Muscle of back (tissue), 11 donors: ENCODE measurements around the gene BCL7A. TPM values are rescaled to one million over a fixed set of nuclear protein-coding genes. Genes with fewer than 3 reads are reported as not detected.

Experiments used
- DNase-seq, 3 donors: peaks; one replicate each; pipeline versions ENCODE4 v3.0.0 to v3.0.0-alpha.2; 2013
- polyA plus RNA-seq, 10 donors: library from polyadenylated mRNA; unstranded; fragments of 120-200 nt; gene quantifications; one replicate each; pipeline ENCODE4 v1.2.1, GENCODE V29; 2013; ENCODE audit not compliant: insufficient read length in 10 of 10

BCL7A gene
- polyA plus RNA-seq, 10 donors = 12.5 to 17.5 (median 14.7) TPM

DNA sequence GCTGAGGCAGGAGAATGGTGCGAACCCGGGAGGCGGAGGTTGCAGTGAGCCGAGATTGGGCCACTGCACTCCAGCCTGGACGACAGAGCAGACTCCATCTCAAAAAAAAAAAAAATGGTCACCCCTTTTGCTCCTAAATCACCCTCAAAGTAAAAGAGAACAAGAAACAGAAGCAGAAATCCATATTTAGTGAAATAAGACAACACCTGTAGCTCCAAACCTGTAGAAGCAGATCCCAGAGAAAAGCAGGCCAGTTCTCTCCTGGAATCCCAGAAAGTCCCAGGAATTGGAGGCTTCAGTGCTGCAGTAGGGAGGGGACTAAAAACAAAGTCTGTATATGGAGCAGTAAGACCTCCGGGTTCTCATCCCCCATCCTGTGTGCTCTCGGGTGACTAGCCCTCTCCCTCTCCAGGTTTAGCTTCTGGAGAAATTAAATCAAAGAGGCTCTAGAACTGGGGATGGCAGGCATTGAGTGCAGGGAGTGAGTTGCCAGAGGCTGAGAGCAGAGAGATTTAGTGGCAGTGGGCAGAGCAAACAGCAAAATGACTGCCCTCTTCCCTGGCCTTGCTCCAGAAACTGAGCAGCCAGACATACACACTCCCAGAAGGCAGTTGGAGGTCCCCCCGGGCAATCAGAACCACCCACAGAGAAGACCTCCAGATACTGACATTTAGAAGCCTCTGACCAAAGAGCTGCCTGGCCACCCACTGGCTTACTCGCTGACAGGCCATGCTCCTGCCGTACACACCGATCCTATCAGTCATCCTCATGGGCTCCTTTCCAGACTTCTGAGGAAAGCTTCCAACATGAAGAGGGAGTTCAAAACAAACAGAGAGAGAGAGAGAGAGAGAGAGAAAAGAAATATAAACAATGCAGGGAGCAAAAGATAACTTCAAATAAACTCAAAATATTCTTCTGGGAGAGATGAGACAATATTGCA is 50.6 kb downstream of the BCL7A start:
- peak in 1 of 3 donors; percentile 87 for DNase-seq

DNA sequence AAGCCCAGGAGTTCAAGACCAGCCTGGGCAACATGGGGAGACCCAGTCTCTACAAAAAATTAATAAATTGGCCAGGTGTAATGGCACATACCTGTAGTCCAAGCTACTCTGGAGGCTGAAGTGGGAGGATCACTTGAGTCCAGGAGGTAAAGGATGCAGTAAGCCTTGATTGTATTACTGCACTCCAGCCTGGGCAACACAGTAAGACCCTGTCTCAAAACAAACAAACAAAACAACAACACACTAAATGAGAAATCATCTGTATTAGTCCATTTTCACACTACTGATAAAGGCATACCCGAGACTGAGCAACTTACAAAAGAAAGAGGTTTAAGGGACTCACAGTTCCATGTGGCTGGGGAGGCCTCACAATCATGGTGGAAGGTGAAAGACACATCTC is 52.1 kb downstream of the BCL7A start:
- DNase-seq = no peak

DNA sequence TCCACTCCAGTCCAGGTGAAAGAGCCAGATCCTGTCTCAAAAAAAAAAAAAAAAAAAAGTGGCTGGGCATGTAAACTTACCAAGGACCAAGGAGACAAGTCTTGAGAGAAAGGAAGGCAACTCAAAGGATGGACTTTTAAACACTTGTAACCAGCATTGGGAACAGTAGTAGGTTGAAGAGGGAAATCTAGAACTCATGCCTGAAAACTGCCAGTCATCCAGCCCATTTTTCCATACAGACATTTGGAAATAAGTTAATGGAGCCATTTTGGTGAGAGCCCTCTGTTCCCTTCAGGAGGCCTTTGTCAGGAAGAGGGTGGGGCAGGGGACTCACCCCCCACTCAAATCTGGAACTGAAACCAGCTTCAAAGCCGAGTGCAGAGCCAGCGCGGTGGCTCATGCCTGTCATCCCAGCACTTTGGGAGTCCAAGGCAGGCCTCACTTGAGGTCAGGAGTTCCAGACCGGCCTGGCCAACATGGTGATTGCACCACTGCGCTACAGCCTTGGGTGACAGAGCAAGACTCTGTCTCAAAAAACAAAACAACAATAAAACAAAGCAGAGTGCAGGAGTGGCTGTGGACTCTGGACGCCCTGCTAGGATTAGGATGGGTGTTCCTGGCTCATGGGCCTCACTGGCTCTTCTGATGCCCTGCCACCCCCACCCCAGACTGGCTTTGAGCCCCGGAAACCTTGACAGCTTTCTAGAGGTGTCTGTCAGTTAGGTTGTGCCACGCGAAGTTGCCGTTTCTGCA is 55.2 kb downstream of the BCL7A start:
- no peak for DNase-seq

DNA sequence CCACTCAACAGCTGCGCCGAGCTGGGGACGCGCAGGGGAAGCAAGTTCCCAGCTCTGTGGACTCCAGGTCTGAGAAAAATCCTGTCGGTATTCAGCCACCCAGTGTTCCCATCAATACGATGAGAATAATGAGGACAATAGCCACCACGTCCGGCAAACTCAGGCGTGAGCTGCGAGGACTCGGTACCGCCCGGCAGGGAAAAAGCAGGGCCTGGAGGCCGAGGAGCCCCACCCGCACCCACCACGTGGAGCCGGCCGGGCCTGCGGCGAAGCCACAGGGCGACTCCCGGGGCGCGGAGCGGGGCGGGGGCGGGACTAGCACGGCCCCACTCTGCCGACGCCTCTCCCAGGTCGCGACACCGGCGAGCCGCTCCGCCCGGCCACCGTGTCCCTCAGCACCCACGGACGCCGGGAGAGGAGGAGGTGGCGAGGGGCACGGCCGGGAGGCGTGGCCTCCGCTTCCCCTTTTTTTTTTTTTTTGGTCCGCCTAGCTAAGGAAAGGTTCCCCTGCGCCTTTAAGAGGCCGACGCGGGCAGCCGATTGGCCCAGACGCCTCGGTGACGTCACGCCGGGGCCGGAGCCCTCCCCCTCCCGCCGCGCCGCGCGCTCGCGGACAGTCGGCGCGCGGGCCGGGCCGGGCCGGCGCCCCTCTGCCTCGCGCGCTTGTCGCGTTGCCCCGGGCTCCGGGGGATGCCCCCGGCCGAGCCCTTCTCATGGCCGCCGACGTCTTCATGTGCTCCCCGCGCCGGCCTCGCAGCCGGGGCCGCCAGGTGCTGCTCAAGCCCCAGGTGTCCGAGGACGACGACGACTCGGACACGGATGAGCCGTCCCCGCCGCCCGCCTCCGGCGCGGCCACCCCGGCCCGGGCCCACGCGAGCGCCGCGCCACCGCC is 56.7 kb downstream of the BCL7A start, which contains the start of gene MLXIP:
MLXIP (plus strand) TSS at position 616 of the 892 bp plus-strand sequence; CDS start at position 714, 98 bp downstream.
- DNase-seq = peak; percentile 92 to 97 (median 96)

DNA sequence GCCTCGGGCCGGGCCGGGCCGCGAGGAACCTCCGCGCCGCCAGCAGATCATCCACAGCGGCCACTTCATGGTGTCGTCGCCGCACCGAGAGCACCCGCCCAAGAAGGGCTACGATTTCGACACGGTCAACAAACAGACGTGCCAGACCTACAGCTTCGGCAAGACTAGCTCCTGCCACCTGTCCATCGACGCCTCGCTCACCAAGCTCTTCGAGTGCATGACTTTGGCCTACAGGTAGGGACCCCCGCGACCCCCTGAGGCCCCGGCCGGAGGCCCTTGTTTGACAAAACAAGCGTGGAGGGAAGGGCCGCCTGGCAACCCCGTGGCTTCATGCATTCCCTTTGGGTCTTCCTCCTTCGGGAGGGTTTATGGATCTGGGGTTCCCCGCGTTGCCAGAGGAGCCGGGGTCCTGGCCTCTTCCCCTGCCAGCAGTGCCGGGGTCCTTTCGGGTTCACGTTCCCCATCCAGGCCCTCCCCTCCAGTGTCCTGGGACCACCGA is 57.4 kb downstream of the BCL7A start:
- DNase-seq = peak in 1 of 3 donors; percentile 60

DNA sequence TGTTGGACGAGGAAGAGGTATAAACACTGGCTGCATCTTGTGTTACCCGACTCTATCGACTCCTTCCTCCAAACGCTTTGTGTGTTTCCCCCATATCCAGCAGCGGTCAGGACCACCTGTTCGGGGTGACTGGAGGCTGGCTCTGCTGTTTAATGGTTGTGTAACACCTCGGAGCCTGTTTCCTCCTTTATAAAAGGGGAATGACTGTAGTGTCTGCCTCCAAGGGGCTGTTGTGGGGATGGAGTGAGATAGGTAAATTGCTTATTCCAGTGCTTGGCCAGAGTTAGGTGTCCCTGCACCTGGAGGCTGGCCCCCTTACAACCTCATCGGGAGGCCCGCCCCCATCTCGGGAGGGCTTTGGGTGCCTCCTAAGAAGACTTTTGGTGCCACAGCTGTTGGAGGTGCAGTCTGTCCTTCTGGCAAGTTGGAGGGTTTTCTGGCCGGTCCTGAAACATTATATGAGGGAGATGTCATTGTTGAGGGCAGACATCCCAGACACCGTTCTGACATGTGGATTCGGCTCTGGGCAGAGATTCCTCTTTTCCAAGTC is 57.9 kb downstream of the BCL7A start:
- peak in 1 of 3 donors; percentile 46 for DNase-seq

DNA sequence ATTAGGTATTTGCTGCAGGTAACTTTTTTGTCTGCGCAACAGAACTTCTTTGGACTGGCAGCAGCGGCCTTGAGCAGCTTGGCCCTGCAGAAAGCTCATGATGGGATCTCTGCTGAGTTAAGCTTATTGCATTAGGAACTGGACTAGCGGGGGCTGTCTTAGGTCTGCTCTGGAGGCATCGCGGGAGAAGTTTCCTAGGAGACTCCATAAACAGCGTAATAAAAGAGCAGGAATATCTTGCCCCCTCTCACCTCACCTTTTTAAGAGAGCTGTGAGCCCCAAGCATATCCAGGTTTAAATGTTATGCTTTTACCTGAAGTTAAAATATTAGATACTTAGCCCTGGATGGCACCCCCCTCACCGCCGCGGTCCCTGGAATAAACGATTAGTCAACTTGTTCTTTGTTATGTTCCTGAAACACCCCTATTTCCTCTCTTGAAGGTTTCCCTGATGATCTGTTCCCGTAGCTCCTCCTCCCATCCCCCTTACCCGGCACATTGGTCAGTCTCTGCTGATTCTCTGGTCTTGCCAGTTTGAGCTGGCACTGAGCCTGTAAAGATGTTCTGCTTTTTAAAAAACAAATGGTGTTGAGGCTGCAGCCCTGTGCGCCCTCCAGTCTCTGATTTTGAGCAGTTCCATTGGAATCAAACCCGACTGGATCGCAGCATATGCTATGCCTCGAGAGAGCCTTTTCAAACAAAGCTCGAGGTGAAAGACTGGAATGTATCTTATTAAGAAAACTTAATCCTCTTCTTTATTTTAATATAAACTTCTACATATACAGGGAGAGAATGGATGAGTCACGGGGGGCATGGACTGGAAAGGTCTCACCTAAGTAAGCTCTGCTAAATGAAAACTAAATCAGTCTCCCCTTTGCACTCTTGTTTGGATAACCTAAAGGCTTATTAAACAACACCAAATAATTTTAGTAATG is 58.7 kb downstream of the BCL7A start:
- peak in 1 of 3 donors; percentile 77 for DNase-seq

DNA sequence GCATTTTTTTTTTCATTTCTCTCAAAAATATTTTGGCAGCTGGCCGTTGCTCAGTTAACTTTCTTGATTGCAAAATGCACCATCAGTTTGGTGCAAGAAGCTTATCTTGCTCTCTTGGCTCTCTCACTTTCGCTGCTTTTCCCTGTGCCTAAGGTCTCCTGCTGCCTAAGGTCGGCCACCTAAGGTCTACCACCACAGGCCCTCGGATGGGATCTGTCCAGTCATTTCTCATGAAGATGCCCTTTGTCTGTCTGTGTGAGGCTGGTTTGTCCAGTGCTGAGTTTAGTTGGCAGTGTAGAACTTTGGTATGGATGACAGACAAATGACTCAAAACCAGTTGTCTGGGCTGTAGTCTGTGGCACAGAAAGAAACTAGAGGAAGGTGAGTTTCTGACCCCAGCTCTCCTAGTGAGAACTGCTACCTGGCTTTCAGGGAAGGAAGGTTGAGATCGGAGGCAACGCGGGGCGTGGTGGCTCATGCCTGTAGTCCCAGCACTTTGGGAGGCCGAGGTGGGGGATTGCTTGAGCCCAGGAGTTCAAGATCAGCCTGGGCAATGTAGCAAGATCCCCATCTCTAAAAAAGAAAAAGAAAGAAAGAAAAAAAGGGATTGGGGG is 59.5 kb downstream of the BCL7A start:
- DNase-seq = no peak

DNA sequence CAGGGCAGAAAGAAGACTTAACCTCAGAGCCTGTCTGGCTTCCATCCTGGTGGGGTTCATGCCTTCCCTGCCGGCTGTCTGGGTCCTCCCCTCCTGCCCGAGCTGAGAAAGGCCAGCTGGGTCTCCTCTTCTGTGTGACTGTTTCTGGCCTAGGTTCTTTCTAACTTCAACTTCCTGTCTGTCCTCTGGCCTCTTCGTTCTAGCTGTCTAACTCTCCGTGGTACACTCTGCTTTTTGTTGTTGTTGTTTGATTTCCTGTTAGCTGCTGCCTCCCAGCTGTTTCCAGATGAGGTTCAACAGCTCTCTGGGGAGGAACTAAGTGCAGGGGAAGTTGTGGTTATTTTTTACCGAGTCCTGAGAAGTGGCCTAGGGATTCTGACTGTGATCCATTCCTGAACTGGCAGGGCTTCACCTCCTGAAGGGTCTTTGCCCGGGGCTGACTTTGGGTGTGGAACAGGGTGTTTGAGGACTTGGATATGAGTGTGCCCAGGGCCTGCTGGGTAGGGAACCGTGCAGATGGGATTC is 60.1 kb downstream of the BCL7A start:
- DNase-seq = peak in 1 of 3 donors; percentile 85

DNA sequence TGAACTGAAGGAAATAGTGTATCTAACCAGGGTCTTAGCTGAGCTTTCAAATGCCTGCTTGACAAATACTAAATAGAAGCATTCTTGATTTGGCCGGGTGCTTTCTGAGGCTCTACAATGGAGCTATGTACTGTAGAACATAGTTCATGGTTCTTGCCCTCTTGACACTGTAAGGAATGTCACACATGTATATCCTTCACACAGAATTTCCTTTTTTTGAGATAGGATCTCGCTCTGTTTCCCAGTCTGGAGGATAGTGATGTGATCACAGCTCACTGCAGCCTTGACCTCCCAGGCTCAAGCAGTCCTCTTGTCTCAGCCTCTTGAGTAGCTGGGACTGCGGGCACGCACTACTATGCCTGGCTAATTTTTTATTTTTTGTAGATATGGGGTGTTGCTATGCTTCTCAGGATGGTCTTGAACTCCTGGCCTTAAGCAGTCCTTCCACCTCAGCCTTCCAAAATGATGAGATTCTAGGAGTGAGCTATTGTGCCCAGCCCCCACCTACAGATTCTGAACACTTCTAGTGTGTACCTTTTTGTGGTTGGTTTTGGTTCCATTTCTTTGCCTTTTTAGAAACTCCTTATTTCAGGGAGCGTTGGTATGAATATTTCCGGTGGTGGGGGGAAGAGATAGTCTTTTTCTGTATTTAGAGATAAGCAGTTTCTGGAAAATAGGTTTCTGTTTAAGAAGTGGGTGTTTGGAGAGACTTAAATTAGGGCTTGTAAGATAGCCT is 61.1 kb downstream of the BCL7A start:
- DNase-seq = no peak

DNA sequence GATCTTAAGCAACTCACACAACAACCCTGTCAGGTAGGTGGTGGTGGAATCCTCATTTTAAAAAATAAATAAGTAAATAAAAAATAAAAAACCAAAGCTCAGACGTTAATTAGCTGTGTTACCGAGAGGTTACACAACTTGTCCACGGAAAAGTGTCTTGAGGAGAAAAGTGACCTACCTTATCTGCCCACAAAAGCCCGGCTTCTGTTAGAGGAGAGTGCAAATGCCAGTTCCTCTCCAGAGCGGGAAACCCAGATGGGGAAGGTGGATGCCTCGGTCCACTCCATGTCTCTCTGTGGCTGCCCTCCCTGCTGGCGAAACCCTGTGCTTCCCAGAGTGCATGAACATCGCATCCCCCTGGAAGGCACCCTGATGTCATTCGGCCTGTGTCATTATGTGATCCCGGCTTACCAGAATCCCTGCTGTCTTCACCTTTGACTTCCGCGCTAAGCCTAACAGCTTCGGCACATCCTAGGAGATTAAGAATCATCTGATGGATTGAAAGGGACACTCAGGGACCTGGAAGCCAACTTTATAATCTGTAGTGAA is 63.2 kb downstream of the BCL7A start:
- no peak for DNase-seq

DNA sequence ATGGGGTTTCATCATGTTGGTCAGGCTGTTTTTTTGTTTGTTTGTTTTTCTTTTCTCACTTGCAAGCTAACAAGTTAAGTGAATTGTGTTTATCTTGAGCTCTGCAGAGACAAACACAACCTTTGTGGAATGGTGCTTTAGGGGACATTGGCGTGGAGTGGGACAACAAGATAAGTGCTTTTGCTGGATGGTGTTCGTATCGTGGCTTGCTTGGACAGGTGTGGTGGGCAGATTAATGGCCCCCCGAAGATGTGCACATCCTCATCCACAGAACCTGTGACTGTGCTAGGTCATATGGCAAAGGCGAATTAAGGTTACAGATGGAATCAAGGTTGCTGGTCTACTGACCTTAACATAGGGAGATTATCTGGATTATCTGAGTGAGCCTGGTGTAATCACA is 63.9 kb downstream of the BCL7A start:
- DNase-seq = no peak

DNA sequence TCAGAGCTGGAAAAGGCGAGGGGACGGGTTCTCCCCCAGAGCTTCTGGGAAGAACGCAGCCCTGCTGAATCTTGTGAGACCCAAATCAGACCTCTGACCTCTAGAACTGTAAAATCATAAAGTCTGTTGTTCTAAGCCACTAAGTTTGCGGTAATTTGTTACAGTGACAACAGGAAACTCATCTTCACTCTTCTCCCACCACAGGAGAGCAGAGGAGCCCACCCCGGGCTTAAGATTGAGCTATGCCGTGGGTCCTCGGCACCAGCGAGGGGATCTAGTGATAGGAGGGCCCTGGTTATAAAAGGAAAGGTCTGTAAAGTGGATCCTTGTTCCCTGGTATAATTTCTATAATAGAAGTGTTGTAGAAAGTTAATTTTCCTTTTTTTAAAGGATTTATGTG is 64.4 kb downstream of the BCL7A start:
- DNase-seq = no peak

DNA sequence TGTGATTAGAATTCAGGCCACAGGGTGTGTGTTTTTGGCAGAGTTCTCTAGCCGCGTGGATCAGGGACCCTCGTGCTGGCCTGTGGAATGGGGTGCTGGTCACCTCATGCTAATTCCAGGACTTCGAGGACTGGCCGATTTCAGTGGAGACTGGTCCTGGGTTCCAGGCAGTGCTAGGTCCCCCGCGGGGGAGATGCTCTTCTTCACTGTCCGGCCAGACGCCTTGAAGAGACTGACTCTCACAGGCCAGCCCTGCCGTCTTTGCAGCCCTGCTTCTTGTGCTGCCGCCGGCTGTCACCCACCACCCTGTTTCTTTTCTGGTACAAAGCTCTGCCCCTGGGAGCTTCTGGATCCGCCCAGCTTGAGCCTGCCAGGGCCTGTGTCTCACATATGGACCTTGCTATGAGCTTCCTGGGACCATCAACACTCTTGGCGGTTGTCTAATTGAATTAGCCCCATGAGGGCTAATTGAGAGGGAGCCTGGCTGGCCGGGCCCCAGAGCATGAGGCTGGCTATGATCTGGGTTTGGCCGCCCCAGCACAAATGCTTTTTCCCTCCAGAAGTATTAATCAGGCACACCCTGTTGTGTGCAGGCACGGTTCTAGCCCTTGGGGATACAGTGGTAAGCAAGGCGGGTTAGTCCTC is 65.1 kb downstream of the BCL7A start:
- DNase-seq = no peak

DNA sequence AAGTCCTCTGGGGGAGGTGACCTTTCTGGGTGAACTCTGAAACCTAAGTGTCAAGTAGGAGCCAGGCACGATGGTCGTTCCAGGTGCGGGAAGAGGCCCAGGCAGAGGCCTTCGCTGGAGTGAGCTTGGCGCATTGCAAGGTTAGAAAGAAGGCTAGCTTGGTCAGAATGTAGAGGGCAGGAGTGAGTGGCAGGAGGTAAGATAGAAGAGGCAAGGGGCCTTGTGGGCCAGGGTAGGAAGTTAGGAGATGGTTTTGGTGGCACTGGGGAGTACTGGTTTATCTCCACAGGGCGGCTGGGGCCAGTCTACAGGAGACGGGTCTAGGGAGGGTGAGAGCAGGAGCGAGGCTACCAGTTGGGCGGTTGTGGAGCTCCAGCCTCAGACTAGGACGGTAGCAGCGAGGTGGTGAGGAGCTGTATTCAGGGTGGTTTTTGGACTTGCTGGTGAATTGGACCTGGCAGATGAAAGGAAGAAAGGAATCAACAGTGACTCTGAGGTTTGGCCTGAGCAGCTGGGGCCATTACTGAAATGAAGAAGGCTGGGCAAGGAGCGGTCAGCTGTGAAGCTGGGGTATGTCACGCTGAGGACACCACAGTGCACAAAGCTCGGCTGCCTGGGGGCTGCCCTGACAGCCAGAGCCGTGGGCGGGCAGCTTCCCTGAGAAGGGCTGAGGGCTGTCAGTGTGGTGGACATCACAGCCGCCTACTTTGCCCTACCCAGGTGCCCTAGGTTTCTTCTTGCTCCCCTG is 65.9 kb downstream of the BCL7A start:
- no peak for DNase-seq

DNA sequence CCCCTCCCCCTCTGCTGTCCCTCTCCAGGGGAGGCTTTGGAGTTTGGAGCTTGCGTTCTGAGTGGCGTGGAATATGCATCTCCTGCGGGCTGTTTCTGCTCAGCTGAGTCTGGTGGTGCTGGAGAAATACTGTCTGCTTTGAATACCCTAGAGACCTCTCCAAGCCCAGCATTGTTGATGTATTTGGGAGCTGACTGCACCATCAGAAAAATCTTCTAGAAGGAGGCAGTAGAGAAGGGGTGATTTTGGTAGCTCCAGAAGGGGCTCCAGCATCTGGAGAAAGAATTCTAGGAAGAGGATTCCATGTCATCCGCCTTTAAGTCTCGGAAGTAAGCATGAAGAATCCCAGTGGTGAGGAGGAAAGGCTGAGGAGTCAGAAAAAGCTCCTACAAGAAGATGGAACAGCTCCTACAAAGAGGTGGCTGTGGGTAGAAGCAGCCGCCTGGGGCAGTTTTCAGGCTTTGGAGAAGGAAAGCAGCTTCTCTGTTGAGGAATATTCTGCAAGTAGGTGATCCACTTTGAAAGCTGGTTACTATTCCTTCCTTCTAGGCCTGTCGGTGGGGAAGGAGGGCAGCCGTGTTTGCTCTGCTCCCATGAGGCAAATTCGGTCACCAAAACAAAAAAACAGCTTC is 66.6 kb downstream of the BCL7A start:
- DNase-seq = no peak
